ENCODE results near the gene JAM2.

Gene JAM2, protein sequence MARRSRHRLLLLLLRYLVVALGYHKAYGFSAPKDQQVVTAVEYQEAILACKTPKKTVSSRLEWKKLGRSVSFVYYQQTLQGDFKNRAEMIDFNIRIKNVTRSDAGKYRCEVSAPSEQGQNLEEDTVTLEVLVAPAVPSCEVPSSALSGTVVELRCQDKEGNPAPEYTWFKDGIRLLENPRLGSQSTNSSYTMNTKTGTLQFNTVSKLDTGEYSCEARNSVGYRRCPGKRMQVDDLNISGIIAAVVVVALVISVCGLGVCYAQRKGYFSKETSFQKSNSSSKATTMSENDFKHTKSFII

DNA sequence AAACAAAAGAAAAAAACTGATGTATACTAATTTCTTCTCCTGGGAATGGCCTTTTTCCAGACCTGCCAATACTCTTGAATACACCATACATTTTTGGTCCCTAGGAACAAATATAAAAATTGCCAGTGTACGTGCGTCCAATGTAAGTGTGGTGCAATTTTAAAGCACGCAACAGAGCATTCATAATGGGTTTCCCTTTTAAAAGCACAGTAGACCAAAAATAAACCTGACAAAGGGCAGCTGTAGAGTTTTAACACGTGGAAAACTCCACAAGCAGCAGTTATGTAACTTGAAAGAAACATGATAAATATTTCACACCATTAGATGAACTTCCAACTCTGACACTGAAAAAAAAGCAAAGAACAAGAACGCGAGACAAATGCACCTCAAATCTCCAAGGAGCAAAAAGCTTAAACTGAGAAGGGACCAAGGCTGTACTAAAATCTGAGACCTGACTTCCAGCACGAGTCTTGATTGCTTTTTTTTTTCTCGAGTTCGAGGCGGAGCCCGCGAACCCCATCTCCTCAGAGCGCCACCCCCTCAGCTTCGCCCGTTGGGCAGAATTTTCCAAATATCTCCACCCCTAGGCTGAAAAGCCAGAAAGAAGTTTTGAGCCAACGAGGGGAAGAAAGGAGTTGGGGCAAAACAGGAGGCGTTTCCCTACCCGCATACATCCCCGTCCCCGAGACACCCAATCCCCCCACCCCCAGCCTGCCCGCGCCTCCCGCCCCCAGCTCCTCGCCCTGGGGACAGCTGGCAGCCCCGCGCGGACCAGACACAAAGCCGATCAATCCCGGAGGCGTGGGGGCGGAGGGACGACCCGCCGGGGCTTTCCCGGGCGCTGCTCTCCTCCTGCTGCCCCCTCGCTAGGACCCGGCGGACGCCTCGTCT is at the start of gene JAM2:
TSS of gene JAM2 (plus strand) at position 599 of the 891 bp plus-strand sequence. CDS start 564 bp downstream, outside the sequence.
- TF ChIP-seq, protein P1, sequence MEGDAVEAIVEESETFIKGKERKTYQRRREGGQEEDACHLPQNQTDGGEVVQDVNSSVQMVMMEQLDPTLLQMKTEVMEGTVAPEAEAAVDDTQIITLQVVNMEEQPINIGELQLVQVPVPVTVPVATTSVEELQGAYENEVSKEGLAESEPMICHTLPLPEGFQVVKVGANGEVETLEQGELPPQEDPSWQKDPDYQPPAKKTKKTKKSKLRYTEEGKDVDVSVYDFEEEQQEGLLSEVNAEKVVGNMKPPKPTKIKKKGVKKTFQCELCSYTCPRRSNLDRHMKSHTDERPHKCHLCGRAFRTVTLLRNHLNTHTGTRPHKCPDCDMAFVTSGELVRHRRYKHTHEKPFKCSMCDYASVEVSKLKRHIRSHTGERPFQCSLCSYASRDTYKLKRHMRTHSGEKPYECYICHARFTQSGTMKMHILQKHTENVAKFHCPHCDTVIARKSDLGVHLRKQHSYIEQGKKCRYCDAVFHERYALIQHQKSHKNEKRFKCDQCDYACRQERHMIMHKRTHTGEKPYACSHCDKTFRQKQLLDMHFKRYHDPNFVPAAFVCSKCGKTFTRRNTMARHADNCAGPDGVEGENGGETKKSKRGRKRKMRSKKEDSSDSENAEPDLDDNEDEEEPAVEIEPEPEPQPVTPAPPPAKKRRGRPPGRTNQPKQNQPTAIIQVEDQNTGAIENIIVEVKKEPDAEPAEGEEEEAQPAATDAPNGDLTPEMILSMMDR (IDR thresholded peaks at IDR 0.05): no peak

DNA sequence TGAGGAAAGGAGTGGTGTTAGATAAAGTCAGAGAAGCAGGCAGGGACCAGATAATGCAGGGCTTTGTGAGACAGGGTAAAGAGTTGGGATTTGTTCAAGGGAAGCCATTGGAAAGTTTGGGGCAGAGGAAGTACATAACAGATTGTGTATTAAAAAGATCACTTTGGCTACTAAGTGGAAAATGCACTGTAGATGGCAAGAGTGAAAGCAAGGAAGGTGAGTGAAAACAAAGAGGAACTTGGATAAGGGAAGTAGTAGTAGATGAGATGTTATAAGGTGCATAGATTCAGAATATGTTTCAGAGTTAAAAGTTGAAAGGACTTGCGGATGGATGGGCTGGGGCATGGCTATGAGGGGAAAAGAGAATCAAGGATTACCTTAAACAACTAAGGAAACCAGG is 49.2 kb upstream of the JAM2 start:
- TF ChIP-seq, protein P1 (IDR thresholded peaks at IDR 0.05): no peak

DNA sequence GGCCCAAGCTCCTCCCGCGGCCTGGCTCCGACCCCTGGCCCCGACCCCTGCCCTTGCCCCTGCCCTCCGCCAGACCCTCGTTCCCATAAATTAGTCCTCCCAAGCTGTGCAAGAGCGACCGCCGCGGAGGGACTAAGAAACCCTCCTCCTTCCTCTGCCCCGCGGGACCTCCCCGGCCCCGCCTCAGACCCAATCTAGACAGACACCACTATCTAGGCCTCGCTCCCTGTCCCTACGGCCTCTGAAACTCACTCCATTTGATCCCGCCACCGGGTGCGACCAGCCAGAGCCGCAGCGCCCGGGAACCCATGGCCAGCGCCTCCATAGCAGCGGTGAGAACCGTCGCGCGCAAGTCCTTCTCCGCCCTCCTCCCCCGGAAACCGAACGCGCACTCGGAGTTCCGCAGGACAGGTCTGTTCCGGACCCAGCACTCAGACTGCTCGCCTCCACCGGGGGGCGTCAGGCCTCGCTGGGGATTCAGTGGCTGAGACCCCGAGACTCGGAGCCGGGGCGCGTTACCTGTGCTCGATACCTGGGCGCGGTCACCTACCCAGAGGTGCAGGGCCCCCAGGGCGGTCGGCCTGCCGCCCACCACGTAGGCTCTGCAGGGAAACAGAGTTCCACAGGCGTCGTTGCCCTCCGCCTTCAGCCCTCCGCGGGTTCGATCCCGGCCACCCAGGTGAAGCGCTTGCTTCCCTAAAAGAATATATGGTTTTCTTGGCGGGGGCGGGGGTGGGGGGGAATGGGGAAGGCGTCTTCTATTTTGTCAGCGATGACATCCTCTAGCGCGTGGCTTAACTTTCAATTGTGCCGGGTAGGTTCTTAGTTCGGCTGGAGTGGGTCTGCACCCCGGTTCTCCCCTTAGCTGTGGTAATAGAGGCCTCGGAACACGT is 31.7 kb upstream of the JAM2 start, which contains the start of gene MRPL39:
TSS of gene MRPL39 (minus strand) at position 331 of the 893 bp plus-strand sequence. CDS start at position 325, 6 bp downstream.
- TF ChIP-seq, protein P1 (IDR thresholded peaks at IDR 0.05): peak; percentile 56

DNA sequence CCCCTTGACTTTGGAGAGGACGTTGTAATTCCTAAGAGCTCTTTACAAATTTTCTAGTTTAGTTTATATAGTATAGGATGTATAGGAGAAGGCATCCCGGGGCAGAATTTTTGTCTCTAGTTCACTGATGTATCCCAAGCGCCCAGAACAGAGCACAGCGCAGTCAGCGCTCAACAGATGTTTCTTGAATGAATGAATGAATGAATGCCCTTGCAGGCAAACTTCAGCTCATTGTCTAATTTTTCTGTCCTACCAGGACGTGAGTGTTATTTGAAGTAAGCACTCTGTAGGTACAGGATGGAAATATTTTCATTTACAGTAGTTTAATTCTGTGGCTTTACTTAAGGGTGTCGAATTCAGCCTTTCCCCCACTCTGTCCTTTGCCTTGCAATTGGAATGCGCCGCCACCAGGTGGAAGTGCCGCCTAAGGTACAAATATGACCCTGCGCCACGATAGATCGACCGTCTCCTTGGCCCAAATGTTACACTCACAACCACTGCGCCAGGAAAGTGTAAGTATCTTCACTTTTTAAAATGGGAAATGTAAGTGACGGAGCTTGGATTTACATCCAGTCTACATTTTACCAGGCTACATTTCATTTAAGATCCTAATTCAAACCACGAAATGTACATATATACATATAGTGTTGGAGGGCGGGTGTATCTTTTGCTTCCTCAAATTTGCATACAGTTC is 30.9 kb upstream of the JAM2 start:
- TF ChIP-seq, protein P1 (IDR thresholded peaks at IDR 0.05): peak; percentile 81

DNA sequence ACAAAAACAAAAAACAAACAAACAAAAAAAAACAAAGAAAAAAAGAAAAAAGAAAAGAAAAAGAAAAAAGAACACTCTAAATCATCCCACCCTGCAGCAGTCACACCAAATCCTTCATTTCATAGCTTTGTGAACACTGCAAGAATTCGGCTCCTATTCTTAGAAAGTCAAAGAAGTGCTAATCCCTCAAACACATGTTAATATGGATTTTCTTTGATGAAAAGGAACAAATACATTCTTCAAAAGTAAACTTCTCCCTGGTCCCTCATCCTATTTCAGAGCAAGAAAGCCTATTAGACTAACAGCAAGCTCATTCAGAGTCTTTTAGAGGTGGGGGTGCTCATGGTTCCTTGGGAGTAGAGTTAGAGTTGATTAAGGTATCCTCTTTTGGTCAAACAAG is 24.6 kb upstream of the JAM2 start:
- TF ChIP-seq, protein P1 (IDR thresholded peaks at IDR 0.05): no peak

DNA sequence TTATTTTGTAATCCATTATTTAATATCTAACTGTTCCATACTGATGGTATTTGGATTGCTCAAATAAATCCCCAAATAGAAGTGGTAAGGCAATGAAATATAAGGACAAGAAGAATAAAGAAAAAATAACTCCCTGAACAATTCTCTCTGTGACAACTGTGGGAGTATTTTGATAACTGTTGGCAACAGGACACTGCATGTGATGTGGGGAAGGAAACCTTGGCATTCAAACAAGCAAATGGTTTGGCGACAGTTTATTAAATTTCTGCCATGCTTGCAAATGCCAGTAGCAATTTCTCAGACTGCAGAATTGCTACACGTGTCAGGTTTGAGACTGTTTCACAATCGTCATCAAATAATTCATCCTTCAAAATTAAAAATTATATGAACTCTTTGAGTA is 23.2 kb upstream of the JAM2 start:
- TF ChIP-seq, protein P1 (IDR thresholded peaks at IDR 0.05): no peak

All from LNCAP (cell line).